Activated naive CD4-positive, alpha-beta T cell (primary cell): ENCODE measurements around the gene GIMAP2.
A peak's percentile ranks its signal among the peaks of the same experiment; 100 is the strongest.
"Not testable (repeated sequence)": the region's sequence is repeated elsewhere in the genome, so short reads cannot be mapped to it uniquely, and the experiment has no call there.

Source experiments
- DNase-seq, 4 experiments: peaks; one replicate each; lab custom pipeline; 2025; lab: John Stamatoyannopoulos, UW

Gene GIMAP2

DNA sequence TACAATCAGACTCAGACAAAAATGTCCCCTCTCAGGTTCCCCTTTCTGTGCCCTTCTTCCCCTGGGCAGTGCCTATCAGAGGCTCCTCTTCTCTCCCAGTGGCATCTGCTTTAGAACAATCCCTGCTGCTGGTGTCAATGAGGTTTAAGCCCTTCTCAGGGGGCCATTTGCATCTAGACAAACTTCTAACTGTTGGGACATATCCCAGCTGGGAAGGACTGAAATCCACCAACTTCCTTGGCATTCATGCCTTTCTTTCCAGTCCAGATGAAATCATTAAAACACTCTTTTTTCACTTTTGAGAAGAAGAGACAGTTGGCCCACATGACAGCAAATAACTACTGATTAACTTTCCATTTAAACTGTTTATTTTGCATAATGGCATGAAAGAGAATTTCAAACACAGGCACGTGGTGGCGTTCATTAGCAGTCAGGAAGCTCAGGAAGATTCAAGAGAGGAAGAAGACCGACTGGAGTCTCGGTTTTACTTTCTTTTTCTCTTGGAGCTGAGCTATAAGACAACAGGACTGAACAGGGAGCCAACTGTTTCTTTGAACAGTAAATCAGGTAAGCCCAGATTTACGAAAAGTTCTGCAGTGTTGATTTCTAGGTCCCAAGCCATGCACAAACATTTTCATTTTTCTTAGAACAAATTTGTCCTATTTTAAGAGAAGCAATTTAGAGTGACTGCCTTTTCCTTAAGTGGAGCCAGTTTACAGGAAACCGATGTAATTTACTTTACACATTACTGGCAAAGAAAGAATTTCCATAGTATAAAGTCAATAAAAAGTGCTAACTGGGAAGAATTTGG, at the start of gene GIMAP2:
Gene GIMAP2 (plus strand): TSS at position 488 of the 811 bp plus-strand sequence. CDS start 1,354 bp downstream, outside the sequence.
- no peak for DNase-seq

DNA sequence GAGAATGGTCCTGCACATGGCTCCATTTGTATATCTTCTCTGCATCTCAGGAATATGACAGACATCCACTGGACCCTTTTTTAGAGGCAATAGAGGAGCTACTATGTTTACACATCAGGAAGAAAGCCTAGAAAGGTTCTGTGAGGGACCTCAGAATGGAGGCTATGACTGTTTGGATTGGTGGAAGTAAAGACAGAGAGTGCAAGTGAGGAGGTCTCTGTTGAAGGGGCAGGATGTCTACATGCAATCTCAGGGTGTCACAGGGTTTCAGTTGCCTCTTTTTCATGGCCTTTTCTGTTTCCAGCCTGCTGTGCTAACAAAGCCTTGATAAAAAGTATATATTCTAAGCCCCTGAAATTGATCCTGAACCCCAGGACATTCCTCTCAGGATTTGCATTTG, 43.7 kb upstream of the GIMAP2 start:
- DNase-seq = no peak

DNA sequence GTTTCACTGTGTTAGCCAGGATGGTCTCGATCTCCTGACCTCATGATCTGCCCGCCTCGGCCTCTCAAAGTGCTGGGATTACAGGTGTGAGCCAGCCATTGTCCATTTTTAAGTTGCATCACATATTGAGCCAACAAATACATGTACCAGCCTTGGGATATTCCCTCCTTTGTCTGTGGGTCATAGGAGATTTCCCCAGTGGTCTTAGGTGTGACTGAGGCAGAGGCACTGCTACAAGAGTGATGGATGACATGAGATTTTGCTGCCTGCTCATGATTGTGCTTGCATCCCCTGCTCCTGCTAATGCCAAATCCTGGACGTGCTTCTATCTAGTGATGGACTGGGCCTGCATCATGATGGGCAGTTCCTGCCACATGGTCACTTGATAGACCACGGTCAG, 42.6 kb upstream of the GIMAP2 start:
- no peak for DNase-seq

DNA sequence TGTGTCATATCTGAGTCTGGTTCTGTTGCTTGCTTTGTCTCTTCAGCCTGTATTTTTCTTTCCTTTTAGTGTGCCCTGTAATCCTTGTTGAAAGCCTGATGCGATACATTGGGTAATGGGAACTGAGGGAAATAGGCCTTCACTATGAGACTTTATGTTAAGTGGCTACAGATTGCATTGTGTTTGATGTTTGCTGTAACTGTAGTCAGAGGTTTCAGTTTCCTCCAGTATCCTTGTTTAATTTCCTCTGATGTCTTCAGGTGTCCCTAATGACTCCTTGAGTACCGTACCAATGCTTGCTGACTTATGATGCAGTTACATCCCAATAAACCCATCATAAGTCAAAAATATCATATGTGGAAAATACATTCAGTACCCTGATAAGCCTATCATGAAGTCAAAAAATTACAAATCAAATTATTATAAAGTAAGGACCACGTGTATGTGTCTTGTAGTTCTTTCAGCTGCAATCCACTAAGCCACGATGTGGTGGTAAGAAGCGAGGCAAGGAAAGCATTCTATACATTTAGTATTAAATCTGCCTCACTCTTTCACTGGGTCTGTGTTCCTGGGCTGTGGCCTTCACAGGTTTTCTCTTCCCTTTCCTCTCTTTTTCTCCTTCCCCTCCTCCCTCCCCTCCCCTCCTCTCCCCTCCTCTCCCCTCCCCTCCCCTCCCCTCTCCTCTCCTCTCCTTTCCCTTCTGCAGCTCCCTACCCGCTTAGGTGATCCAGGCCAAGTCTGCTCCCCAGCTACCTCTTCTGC, 40.1 kb upstream of the GIMAP2 start:
- DNase-seq = no peak

DNA sequence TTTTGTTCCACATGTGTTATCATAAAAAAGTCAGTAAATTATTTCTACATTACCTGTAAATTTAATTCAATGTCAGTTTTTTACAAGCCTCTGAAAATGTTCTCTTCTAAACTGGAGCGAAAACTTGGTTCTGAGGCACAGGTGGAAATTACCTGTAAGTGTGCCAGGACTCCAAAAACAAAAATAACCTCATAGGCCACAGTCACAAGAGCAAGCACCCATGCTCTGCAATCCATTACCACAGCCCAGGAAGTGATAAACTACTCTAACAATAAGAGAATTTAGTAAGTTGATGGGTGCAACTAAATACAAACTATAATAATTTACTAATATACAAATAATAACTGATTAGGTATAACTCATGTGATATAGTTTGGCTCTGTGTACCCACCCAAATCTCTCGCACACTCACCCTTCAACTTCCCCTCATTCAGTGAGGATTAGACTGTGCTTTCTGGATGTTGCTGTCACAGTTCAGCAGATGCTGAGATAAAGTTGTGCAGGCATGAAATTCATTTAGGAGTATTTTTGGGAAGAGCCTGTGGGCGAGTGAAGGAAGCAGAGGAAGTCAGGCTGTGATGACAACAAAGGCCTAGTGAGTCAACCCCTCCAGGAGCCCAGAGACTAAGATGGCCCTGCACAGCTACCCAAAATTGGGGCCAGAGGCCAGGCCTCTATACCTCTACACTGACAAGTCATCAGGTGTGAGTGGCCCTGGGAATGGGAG, 37.0 kb upstream of the GIMAP2 start:
- DNase-seq = no peak

DNA sequence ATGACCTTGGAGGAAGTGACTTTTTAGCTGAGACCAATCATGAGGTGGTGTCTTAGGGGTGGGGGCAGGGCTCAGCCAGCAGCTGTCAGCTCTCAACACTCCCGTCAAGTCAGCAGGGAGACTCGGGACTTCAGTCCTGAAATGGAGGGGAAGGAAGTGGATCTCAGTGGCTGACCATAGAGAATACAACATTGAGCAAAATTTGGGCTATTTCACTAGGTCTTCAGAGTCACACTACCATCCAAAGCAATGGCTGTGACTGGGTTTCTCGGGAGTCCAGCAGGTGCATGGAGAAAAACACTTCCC, 36.5 kb upstream of the GIMAP2 start:
- no peak for DNase-seq

DNA sequence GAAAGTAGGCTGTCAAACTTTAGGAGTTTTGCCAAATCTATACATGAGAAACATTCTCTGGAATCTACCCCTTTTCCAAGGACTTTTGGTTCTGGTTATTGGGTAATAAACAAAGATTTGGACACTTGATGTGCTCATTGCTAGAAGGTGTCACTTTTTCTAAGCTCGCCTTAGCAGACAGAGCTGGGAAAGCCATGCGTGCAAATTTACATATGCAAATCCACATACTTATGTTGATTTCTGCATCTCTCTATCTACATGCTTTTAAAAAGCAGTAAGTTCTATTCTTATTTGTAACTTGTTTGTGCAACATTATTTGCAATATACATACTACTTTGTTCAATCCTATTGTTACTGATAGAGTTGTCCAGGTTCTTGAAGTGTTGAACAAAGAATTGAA, 30.8 kb upstream of the GIMAP2 start:
- DNase-seq = no peak

DNA sequence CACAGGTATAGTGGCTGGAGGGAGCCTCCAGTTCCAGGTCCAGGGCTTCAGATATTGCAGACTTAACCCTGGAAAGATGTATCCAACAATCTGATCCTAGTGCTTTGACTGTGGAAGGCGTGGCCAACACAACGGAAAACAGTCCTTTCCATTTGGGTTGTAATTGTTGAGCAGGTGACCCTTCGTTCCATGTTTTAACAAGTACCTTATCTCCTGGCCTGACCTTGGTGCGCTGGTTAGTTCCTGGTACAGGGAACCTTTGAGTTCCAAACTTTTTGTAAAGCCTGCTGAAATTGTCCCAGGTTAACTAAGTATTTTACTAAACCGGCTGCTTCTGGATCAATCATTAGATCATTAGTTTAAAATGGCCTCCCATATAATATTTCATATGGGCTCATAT, 29.5 kb upstream of the GIMAP2 start:
- DNase-seq = no peak

DNA sequence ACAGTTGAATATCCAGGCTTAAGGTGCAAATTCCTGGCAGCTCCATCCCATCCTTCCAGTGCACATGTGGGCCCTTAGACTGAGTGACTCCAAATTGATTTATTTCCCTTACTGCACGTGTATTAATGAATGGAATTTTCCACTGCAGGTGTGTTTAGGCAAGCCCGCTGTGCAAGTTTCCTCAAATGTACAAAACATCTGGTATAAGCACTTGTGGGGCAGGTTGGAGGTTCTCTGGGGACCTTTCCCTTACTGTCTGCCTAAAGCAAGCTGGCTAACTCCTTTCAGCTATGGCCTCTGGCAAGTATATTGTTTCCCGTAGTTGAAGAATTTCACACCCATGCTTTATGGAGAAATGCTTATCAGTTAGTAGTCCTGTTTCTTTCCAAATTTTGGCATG, 28.0 kb upstream of the GIMAP2 start:
- no peak for DNase-seq

DNA sequence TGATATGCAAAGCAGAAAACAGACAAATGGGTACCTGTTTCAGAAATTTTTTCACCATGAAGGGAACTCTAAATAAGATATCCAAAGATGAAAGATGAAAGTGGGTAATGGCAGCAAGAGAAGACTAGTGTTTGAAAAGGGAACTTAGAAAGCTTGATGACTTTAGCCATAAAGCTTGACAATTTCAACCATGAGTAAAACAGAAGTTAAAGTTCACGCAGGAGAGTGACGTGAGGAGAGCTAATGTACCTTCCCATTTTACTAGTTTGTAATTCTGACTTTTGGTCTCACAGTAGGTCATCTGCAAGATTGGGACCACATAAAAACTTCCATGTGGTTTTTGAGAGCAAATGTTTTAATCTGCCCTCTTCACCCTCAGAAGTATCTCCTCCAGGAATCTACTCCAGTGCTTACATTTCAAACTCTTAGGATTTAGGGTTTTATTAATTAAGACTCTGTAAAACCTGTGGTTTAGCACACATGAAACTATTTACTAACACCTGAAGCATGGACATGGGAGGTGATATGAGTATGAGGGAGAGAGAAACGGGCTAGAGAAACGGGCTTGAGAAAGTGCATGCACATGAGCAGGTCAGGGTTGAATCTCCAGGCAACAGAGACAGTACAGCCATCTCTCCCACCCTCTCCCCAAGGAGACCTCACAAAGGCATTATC, 24.4 kb upstream of the GIMAP2 start:
- no peak for DNase-seq

DNA sequence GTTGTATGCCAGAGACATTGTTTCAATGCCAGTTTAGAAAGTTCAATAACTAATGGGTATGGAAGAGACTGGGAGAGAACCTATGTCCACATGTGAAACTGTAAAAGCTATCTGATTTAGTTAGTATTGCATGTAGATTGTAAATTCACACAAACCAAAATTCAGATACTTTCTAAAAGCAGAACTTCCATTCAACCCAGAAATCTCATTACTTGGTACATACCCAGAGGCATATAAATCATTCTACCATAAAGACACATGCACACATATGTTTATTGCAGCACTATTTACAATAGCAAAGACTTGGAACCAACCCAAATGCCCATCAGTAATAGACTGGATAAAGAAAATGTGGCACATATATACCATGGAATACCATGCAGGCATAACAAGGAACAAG, 22.7 kb upstream of the GIMAP2 start:
- not testable (repeated sequence) for DNase-seq

DNA sequence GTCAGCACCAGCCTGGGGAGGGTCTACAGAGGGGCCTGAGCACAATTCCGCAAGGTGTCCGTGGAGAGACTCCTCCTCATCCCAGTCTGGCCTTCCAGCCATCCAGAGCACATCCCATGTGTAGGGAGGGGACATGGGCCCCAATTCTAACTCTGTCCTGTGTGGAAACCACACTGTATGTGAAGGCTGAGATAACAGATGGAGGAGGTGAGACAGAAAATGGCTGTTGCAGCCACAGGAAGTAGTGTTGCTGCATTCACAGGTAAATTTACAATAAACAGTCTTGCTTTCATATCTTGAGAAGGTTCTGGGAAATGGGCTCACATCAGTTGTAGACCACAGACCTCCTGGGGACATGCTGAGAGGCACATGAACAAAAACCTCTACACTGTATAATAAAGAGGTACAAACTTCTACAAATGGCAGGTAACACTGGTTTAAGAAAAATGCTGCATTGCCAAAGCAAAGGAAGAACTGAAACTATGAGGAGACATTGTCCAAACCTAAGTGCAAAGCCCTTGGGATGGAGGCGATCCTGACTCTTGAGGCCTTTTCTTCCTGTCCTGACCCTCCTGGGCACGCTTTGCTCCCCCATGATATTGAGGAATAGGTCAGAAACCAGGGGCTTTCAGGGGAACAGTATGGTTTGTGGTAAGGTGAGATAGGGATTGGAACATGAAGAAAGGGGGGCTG, 21.6 kb upstream of the GIMAP2 start:
- DNase-seq = no peak

DNA sequence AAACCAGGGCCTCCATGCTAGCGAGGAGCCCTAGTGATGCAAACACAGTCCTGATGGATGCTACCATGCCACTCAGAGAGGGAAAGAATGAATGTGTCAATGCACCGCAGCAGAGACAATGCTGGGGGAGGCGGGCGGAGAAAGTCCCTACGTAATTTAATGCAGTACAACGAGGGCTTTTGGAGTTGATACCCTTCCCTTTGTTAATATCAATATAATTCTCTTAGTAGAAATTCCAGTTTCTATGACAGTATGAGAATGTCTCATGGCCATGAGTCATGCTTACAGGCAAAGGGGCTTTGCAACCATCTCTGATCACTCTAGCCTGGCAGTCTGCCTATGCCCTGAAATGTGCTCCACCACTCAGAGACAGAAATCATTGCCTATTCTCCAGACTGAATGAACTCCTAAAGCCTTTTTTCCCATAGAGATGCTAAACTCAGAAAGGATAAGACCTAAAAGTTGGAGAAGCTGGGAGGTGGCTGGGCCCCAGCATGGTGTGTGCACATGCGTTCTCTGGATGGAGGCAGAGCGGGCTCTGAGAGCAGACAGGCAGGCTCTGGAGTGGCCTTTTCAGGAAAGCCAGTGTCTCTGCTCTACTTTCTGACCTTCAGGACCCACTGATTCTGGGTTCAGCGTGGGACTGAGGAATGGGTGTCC, 20.3 kb upstream of the GIMAP2 start:
- no peak for DNase-seq

DNA sequence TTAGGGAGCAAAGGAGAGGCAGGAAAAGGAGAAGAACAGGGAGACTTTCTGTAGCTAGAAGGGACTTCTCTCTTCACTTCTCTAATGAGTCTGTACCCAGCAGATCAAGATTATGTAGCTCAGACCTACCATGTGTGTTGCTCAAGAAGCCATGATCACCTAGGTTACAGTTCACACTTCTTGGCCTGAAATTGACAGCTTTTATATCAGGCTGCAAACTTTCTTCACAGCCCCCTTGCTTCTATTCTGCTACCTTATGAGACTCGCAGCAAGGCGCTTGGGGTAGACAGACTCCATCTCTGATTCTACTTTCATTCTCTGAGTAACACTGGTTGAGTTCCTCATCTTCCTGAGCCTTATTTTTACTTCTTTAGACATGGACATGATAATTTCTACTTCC, 19.6 kb upstream of the GIMAP2 start:
- no peak for DNase-seq

DNA sequence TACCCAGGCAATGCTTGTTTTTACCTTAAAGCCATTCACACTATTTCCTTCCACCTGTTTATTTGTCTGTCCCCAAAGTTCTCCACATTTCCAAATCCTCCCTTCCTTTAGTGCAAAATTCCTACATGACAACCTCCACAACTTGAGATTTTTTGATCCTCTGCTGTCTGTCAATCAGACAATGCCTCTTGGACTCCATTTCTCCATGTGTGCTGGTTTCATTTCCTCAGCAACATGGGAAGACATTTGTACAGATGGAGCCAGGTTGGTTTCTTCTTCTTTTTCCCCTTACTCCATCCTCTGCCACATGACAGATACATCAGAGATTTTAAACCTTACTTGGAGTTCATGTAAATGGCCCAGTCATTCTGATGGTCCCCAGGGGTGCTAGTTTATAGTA, 19.1 kb upstream of the GIMAP2 start:
- DNase-seq = no peak

DNA sequence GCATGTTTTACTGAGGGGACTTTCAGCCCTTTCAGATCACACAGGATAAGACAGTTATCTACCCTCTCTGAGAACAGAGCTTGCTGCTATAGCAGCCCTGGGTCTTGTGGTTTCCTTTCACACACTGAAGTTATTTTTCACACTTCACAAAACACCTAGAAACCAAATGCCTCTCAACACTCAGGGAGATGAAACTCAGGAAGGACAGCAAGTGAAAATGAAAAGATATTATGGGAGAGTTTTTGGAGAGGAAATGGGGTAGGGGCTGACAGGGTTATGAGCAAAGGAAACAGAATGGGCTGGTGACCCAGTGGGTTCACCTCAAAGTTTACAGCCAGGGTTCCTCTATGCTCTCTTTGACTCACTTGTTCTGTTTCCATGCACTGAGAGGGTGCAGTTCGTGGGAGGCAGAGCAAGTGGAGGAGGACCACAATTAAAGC, 17.0 kb upstream of the GIMAP2 start:
- peak in 1 of 4 experiments; percentile 18 for DNase-seq

DNA sequence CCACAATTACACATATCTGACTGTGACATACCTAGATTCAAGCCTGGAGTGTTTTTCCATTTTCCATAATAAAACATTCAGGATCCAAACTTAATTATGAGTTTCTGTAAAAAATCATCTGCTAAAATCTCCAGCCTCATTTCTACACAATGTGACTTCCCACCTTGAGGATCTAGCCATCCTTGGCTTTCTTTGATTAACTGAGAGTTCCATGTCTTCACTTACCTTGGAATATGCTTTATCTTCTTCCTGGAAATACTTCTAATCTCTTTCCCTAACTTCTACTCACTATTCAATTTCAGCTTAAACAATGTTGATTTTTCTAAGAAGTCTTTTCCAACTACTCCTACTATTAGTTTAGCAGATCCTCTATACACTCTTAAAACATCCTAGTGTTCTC, 16.5 kb upstream of the GIMAP2 start:
- no peak for DNase-seq

DNA sequence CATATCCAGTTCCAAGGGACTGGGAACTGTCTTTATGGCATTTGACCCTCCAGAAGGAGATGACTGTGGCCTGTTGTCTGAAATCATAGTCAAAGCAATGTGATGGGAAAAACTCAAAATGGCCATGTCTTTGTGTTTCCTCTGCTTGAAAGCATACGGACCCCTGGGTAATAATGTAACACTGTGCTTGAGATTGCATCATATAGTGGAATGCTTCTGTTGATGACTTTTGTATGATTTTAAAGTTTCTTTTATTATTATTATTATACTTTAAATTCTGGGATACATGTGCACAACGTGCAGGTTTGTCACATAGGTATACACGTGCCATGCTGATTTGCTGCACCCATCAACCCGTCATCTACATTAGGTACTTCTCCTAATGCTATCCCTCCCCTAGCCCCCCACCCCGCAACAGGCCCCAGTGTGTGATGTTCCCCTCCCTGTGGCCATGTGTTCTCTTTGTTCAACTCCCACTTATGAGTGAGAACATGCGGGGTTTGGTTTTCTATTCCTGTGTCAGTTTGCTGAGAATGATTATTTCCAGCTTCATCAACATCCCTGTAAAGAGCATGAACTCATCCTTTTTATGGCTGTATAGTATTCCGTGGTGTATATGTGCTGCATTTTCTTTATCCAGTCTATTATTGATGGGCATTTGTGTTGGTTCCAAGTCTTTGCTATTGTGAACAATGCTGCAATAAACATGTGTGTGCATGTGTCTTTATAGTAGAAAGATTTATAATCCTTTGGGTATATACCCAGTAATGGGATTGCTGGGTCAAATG, 13.5 kb upstream of the GIMAP2 start:
- not testable (repeated sequence) for DNase-seq

DNA sequence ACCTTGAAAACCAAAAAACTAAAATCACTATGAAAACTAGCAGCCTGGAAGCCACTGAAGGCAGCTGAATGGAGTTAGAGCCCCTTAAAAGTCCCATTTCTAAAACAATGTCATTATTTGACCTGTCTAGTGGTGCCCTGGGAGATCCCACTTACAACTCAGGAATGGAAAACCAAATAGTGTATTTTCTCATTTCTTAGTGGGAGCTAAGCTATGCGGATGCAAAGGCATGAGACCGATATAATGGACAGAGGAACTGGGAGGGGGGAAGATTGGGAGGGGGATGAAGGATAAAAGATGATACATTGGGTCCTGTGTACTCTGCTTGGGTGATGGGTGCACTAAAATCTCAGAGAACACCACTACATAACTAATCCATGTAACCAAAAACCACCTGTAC, 9.8 kb upstream of the GIMAP2 start:
- DNase-seq = no peak

DNA sequence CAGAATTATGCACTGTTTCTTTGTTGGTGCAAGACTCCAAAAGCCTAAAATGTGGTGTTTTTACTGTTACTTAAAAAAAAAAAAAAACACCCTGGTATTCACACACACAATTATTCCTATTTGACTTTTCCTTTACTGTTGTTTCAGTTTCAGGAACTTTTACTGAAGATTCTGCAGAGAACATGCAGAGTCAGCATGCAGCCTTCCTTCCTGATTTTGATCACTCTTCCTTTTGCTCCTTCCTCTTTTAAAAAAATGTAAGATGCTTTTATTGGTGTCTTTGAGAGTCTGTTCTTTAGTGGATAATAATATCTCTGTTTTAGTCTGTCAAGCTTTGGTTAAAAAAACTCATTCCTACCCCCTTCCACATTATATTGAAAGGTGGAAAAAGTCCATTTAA, 9.2 kb upstream of the GIMAP2 start:
- DNase-seq = not testable (repeated sequence)
